Adrenal gland (tissue), 5 donors: ENCODE results near the gene ZNF597.

Experiments used
- POLR2A ChIP-seq, 2 donors: fragments of 450-650 bp; IDR thresholded peaks; one replicate each; pipeline ENCODE4 v1.6.1; 2017; ENCODE audit warnings: antibody characterized with exemption in 2 of 2, mild to moderate bottlenecking in 2 of 2, moderate library complexity in 1 of 2
- TF ChIP-seq, protein P1 (sequence below), 6 experiments: fragments of 450-650 bp in 4 of 6; fragments of 200-600 bp in 2 of 6; sonication (generic) in 1 of 6; IDR thresholded peaks; 1 replicate in 5 of 6; 2 replicates in 1 of 6; pipeline versions ENCODE4 v1.5.1 to v1.8.0; 2016 to 2021; ENCODE audit warnings: antibody characterized with exemption in 6 of 6, mild to moderate bottlenecking in 2 of 6, moderate library complexity in 1 of 6
- donor health status: DM: no; HTN: no; CAD: no.

DNA sequence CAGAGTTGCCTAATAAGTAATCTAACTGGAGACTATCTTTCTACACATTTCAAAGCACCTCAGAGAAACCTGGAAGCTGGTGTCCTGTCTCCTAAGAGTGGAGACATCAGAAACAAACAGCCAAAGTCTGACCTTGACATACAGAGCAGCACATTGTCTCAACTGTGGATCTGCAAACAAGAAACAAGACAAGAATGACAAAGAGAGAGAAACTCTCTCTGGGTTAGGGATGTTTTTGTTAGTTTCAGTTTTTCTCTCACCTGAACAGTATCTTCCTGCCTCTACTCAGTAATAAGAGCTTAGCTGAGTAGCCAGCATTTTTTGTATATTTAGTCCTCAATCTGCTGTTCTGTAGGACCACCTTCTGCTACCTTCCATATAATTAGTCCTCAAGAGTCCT lies 8.9 kb downstream of the ZNF597 start:
- TF ChIP-seq, protein P1, sequence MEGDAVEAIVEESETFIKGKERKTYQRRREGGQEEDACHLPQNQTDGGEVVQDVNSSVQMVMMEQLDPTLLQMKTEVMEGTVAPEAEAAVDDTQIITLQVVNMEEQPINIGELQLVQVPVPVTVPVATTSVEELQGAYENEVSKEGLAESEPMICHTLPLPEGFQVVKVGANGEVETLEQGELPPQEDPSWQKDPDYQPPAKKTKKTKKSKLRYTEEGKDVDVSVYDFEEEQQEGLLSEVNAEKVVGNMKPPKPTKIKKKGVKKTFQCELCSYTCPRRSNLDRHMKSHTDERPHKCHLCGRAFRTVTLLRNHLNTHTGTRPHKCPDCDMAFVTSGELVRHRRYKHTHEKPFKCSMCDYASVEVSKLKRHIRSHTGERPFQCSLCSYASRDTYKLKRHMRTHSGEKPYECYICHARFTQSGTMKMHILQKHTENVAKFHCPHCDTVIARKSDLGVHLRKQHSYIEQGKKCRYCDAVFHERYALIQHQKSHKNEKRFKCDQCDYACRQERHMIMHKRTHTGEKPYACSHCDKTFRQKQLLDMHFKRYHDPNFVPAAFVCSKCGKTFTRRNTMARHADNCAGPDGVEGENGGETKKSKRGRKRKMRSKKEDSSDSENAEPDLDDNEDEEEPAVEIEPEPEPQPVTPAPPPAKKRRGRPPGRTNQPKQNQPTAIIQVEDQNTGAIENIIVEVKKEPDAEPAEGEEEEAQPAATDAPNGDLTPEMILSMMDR (IDR thresholded peaks at IDR 0.05) = no peak
- TF ChIP-seq POLR2A (IDR thresholded peaks at IDR 0.05) = no peak
